Right lobe of liver (tissue), 6 donors: Measurements from ENCODE around the gene GNAQ. TPM values are rescaled to one million over a fixed set of nuclear protein-coding genes. Genes with fewer than 3 reads are reported as not detected.

ENCODE experiments used
- ATAC-seq, 4 donors: fragments of 200-7000 bp; cut with Tn5 transposase; one replicate each; pipeline ENCODE4 v1.9.1; 2020; ENCODE audit warnings: mild to moderate bottlenecking in 4 of 4, moderate library complexity in 4 of 4
- DNase-seq, 3 donors: peaks; one replicate each; pipeline ENCODE4 v3.0.0-alpha.2; 2020
- H3K27ac ChIP-seq, 3 donors: fragments of 200-600 bp; one replicate each; pipeline ENCODE4 v1.8.0; 2022
- H3K27me3 ChIP-seq, 2 donors: fragments of 200-600 bp; one replicate each; pipeline ENCODE4 v1.8.0; 2022
- H3K36me3 ChIP-seq, 4 donors: fragments of 200-600 bp; sonication (generic) in 1 of 4; one replicate each; pipeline versions ENCODE4 v1.5.1 to v1.8.0; 2017 to 2022; ENCODE audit warnings: control low read depth in 1 of 4
- H3K4me1 ChIP-seq, 4 donors: fragments of 200-600 bp; sonication (generic) in 1 of 4; one replicate each; pipeline versions ENCODE4 v1.5.1 to v1.8.0; 2017 to 2022; ENCODE audit warnings: control low read depth in 1 of 4
- H3K4me3 ChIP-seq, 3 donors: fragments of 200-600 bp; one replicate each; pipeline ENCODE4 v1.8.0; 2022
- H3K9me3 ChIP-seq, 4 donors: fragments of 200-600 bp; sonication (generic) in 1 of 4; one replicate each; pipeline versions ENCODE4 v1.5.1 to v1.8.0; 2017 to 2022; ENCODE audit warnings: control low read depth in 1 of 4
- POLR2A ChIP-seq: fragments of 450-650 bp; IDR thresholded peaks from one replicate; pipeline ENCODE4 v1.6.1; 2017; ENCODE audit warnings: antibody characterized with exemption, mild to moderate bottlenecking
- WGBS: methylation state at CpG from one replicate; pipeline ENCODE4 v1.1.6; 2018; ENCODE audit warnings: low coverage, low lambda C conversion rate; ENCODE audit not compliant: insufficient coverage; ENCODE audit errors: missing lambda C conversion rate; 5-methylcytosine and 5-hydroxymethylcytosine counted together
- intact Hi-C, 2 donors: fragments of 100-400 bp; cut with DNase I; formaldehyde crosslinking; loops; one replicate each; pipeline versions ENCODE4 v1.11.2 to v1.14.1; 2022
- total RNA-seq, 6 experiments: library from RNA; depleted of rRNA in 2 of 6; stranded (reverse); fragments of >200 nt in 2 of 6; fragmentation: NEBNext Ultra II Directional in 3 of 6; extraction: Animal tissue kit (Norgen Biotek cat#: 25700) in 3 of 6; gene quantifications; one replicate each; pipeline versions ENCODE4 v1.1.0 to v1.2.4, GENCODE V29; 2016 to 2023
- TF ChIP-seq, protein P1 (sequence below), 4 donors: fragments of 200-600 bp in 3 of 4; fragments of 450-650 bp in 1 of 4; IDR thresholded peaks; one replicate each; pipeline versions ENCODE4 v1.5.1 to v1.8.0; 2016 to 2022; ENCODE audit warnings: antibody characterized with exemption in 4 of 4, mild to moderate bottlenecking in 2 of 4
- donor health status: DM: no; HTN: yes; CAD: no.
- donor health status: DM: no; HTN: no; CAD: no.
- donor health status: DM: no; HTN: no; CAD: no.
- donor health status: DM: no; HTN: yes; CAD: no.
- donor health status: DM: no; HTN: yes; CAD: no.

GNAQ gene
- total RNA-seq, 6 experiments from 2014 or later, result 15.8 to 28.7 (median 21.6) TPM

DNA sequence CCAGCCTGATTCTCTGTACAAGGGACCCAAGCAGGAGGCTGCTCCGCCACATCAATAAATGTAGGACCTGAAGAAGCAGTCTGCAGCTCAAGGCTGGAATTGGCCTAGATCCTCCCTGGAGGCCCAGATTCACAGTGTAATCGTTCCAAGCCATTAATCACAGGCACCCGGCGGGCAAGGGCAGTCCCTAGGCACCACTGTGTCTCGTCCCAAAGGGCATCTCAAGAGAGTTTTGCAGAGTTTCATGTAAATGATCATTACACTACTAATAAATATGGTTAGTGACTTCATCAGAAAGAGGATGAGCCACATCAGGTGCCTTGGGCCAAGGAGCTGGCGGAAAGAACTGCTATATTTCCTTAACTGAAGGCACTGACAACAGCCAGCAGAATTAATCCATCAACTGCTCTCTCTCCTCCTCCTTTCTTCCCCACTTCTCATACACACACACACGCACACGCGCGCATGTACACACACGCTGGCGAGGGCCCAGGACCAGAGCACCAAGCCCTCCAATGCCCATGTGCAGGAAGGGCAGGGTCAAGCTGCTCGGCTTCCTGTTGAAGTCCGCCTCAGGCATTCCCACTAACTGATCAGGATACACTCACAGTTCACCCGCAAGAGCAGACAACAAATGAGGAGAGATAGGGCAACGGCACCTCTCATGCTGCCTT, 33.9 kb downstream of the GNAQ start:
- TF ChIP-seq, protein P1, sequence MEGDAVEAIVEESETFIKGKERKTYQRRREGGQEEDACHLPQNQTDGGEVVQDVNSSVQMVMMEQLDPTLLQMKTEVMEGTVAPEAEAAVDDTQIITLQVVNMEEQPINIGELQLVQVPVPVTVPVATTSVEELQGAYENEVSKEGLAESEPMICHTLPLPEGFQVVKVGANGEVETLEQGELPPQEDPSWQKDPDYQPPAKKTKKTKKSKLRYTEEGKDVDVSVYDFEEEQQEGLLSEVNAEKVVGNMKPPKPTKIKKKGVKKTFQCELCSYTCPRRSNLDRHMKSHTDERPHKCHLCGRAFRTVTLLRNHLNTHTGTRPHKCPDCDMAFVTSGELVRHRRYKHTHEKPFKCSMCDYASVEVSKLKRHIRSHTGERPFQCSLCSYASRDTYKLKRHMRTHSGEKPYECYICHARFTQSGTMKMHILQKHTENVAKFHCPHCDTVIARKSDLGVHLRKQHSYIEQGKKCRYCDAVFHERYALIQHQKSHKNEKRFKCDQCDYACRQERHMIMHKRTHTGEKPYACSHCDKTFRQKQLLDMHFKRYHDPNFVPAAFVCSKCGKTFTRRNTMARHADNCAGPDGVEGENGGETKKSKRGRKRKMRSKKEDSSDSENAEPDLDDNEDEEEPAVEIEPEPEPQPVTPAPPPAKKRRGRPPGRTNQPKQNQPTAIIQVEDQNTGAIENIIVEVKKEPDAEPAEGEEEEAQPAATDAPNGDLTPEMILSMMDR (IDR thresholded peaks at IDR 0.05), result no peak
- TF ChIP-seq POLR2A, result no peak
- WGBS, result 42% methylated on average over 12 of the region's 16 CpGs
- Histone ChIP-seq H3K36me3 (no peaks in the 10 kb centered on the region), H3K27ac (no peak overlapping the region), H3K9me3 (no peaks in the 10 kb centered on the region), H3K4me1 (peaks cover 0 to 10% (median 0%) of the 10 kb centered on the region in 4 donors), H3K27me3 (no peaks in the 10 kb centered on the region), H3K4me3 (no peak overlapping the region)
- ATAC-seq (peak; percentile 56 to 79 (median 70)), DNase-seq (peak in 1 of 3 donors; percentile 28)
- intact Hi-C loops, result no loop called here

DNA sequence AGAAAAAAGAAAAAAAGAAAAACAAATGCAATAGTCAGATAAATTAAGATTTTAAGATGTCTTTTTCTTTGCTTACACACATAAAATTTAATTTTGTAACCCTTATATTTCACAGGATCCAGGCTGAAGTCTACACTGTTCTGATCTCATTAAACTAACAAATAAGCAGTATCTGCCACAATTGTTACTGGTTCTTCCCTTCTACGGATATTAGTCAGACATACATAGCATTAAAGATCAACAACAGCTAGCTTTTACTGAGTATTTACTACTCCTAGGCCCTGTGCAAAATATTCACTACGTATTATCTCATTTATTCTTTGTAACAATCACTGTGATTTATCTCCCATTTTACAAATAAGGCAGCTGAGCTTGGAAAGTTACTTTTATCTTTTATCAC, 34.9 kb downstream of the GNAQ start:
- no peak for TF ChIP-seq POLR2A
- TF ChIP-seq, protein P1 (IDR thresholded peaks at IDR 0.05), result no peak
- Histone ChIP-seq H3K27ac (no peak overlapping the region), H3K36me3 (no peaks in the 10 kb centered on the region), H3K4me1 (peaks cover 0 to 10% (median 0%) of the 10 kb centered on the region in 4 donors), H3K9me3 (no peaks in the 10 kb centered on the region), H3K4me3 (no peak overlapping the region), H3K27me3 (no peaks in the 10 kb centered on the region)
- ATAC-seq (no peak), DNase-seq (no peak)
- intact Hi-C loops, result no loop called here
- WGBS, result 87% methylated on average over 2 of the region's 2 CpGs

DNA sequence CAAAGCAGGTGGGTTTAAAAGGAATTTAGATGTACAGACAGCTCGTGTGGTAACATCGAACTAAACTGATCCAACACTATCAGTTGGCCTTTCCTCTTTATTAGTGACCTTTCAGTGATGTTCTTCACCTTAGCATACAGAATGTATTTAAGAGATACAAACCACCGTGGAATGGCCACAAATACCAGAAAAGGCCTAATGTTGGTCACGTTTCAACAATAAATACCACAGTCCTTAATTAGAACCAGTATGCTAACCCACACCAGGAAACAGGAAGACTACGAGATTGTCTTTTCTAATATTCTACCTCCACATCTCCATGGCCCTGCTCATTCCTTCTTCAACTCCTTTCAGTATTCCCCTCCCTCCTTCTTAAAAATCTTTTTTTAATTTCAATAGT, 40.4 kb downstream of the GNAQ start:
- ATAC-seq (no peak), DNase-seq (no peak)
- Histone ChIP-seq H3K4me3 (no peak overlapping the region), H3K27ac (no peak overlapping the region), H3K9me3 (no peaks in the 10 kb centered on the region), H3K36me3 (no peaks in the 10 kb centered on the region), H3K27me3 (no peaks in the 10 kb centered on the region), H3K4me1 (peaks cover 0 to 25% (median 3%) of the 10 kb centered on the region in 4 donors)
- TF ChIP-seq, protein P1 (IDR thresholded peaks at IDR 0.05), result no peak
- no peak for TF ChIP-seq POLR2A
- intact Hi-C loops, result no loop called here
- 44% methylated on average over 5 of the region's 5 CpGs for WGBS

DNA sequence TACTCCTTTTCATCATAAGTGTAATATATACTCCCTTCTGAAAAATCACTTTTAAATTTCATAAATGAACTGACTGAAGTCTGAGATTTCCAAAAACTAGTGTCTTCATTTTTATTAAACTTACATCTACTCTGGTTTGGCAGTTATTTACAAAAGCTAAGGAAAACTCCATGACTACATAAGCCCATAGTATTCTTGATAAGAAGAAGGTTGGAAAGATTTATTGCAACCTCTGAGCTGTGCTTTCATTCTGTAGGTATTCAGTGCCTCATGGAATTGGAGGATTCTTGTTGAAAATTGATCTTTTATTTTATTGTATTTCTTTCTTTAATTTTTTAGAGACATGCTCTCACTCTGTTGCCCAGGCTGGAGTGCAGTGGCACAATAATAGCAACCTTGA, 41.7 kb downstream of the GNAQ start:
- DNase-seq (no peak), ATAC-seq (no peak)
- Histone ChIP-seq H3K4me3 (no peak overlapping the region), H3K36me3 (no peaks in the 10 kb centered on the region), H3K27me3 (no peaks in the 10 kb centered on the region), H3K9me3 (no peaks in the 10 kb centered on the region), H3K27ac (no peak overlapping the region), H3K4me1 (peaks cover 0 to 30% (median 3%) of the 10 kb centered on the region in 4 donors)
- intact Hi-C loops, result loop anchor here in 1 of 2 donors (10.0 kb wide), 1 partner anchor 45 kb away; the partner anchor contains the start of gene GNAQ
- TF ChIP-seq, protein P1 (IDR thresholded peaks at IDR 0.05), result no peak
- no peak for TF ChIP-seq POLR2A
